GM12801 (cell line): ENCODE results near the gene CP.

Experiments
- TF ChIP-seq, protein P1 (sequence below): IDR thresholded peaks from one replicate; pipeline ENCODE4 v1.5.1; 2011; ENCODE audit warnings: control low read depth; ENCODE audit not compliant: insufficient read length; ENCODE audit errors: extremely low read depth

Gene CP

DNA sequence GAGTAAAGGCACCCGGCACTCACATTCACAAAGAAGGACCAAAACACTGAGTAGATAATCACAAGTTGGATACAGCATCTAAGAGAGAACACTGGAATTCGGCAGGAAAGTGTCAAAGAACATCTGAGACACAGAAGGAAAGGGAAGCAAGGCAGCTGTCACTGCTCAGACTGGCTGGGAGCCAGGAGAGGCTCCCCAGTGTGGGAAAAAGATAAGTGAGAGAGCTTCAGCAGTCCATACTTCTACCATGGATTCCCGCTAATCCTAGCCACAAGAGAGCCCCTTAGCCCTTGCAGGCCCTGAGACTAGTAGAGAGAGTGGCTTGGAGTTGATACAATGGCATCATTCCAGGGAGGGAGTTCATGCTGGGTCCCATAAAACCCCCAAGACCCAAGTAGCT lies 36.7 kb upstream of the CP start:
- TF ChIP-seq, protein P1, sequence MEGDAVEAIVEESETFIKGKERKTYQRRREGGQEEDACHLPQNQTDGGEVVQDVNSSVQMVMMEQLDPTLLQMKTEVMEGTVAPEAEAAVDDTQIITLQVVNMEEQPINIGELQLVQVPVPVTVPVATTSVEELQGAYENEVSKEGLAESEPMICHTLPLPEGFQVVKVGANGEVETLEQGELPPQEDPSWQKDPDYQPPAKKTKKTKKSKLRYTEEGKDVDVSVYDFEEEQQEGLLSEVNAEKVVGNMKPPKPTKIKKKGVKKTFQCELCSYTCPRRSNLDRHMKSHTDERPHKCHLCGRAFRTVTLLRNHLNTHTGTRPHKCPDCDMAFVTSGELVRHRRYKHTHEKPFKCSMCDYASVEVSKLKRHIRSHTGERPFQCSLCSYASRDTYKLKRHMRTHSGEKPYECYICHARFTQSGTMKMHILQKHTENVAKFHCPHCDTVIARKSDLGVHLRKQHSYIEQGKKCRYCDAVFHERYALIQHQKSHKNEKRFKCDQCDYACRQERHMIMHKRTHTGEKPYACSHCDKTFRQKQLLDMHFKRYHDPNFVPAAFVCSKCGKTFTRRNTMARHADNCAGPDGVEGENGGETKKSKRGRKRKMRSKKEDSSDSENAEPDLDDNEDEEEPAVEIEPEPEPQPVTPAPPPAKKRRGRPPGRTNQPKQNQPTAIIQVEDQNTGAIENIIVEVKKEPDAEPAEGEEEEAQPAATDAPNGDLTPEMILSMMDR, result no peak

DNA sequence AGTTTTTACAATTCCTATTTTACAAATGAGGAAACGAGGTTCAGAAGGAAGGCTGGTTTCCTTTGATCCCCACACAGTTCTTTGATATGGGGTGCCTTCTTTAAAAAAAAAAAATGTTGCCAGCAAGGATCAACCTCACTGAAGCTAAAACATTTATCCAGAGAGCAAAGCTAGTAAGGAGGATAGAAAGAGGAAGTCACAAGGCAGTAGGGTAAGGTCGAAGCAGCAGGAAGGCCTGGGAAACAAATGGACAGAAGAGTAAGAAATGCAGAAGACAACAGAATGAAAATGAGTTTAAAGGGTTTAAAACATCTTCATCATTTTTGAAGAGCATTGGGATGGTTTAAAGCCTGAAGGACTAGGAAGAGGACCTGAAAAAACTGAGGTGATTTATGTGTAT lies 30.6 kb upstream of the CP start:
- TF ChIP-seq, protein P1, result no peak

DNA sequence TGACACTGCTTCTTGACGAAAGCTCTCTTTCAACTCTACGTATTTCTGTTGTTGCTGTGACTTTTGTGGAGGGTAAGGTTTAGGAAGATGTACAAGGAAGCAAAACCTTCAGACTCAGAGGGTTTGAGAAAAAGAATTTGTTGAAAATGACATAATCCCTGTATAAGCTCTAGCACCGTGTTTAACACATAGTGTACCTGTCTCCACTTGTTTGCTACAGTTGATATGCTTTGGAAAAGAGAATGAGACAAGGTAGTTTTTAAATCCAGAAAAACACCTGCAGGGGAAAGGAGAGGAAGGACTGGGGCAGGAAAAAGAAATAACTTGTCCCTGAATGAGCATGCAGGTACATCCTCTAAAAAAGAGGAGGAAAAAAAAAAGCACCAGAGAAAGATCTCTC lies 29.6 kb upstream of the CP start:
- TF ChIP-seq, protein P1, result no peak

DNA sequence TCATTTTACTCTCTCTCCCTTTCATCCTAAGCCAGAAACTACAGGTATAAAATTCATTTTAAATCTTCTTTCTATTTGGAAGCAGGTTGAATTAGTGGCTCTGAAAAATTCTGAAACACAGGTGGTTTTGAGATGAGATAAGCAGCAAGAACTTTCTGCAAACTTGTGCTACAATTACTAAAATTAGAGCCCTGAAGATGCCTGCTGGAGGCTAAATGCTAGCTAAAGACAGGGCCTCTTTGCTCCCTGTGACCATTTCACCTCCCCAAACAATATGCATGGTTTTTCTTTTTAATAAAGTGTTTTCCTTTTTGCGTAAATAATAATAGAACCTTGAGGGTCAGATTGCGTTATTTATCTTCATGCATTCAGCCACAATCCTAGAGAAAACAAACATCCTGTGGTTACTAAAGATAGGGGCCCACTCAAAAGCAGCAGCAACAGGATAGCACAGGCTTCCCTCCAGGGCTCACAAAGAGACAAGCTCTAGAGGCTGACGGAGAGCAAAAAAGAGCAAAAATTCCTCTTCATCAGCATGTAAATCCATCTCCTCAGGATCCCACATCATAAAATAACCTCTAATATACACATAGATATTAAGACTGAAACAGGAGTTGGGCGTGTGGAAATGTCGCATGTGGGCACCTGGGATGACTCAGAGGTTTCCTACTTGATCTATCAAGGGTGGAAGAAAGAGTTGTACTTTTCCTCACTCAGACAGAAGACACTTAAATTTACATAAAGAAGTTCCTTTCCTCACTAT lies 26.5 kb upstream of the CP start:
- TF ChIP-seq, protein P1, result no peak

DNA sequence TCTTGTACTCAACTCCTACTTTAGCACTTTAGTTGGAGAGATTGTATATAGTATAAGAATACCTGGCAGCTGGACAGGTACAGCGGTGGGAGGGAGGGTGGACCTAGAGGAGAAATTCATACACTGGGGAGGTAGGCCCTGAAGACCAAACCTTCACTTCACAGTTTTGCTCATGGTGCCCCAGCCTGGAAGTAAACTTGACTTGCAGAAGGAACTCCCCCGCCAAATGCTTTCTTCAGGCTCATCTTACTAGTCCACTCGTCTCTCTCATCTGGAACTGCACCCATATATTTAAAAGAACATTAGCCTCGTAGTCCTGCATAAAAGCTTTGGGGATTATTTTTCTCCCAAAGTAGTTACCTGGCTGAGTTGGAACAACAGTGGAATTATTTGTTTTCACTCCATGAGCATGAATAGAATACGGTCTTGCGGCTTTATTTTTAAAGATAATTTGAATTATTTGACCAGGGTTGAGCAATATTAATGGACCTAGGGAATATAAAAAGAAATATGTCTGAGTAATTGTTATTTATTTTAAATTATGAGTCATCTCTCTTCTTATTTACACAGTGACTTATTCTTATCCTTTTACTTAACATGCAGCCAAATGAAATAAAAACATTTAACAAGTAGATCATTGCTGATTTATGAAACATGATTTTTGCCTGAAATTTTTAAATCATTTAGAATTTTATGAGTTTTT lies 25.5 kb upstream of the CP start:
- TF ChIP-seq, protein P1, result no peak

DNA sequence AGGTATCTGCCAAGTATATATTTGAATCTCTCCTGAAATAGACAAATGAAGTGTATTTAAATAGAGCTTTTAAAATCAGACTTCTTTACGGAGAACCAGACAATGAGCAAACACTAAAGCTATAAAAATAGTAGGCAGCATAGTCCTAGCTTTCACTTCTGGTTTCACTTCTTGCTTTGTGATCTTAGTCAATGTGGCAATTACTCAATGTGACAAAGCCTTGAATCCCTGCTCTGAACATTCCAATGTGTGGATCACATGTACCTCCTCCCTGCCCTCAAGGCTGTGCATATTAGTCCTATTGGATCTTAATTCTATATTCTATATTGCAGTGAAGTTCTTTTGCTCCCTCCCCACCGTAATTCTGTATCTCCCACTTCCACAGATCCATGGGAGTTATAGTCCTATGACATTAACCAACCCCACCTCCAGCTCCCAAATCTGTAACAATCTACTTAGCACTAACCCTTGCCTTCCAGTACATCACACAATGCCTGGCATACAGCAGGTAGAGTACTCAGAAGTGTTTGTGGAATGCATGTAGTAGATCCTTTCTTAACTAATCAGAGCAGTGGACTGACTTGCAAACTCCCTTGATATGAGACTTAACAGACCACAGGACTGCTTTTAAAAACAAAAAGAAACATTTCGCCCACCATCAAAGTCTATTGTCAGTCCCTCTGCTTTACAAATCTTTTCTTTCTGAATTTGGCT lies 24.3 kb upstream of the CP start:
- TF ChIP-seq, protein P1, result no peak

DNA sequence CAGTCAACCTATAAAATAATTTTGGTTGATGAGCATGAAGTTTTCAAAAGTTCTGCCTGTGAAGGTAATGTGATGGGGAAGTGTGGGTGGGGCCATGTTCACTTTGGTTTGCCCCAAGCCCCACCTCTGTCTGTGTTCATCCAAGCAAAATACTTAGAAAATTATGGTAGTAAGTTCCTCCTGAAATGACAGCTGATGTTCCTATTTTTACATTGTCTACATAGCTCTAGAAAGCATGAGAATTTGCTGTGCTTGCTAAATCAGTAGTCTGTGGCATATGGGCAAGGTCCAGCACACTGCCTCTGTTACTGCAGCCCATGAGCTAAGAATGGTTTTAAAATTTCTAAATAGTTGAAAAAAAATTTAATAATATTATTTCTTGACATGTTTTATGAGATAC lies 21.9 kb upstream of the CP start:
- TF ChIP-seq, protein P1, result no peak
